ENCODE measurements around the gene MIS18A. TPM values are rescaled to one million over a fixed set of nuclear protein-coding genes. Genes with fewer than 3 reads are reported as not detected.

Gene MIS18A
- total and polyA plus RNA-seq, 8 donors = 2.0 to 4.2 (median 2.8) TPM

- Histone ChIP-seq H3K9me3 (no peaks in the 10 kb centered on the region), H3K36me3 (peaks cover 0 to 11% (median 0%) of the 10 kb centered on the region in 3 donors), H3K27me3 (no peaks in the 10 kb centered on the region), H3K4me1 (no peaks in the 10 kb centered on the region), H3K27ac (no peak overlapping the region), H3K4me3 (no peak overlapping the region)
- FAIRE-seq = no peak
- 92 to 93% methylated on average over 10 of the region's 10 CpGs for WGBS, 2 donors
- intact Hi-C loops (cut with DNase I) = no loop called here
- TF ChIP-seq, protein P1, sequence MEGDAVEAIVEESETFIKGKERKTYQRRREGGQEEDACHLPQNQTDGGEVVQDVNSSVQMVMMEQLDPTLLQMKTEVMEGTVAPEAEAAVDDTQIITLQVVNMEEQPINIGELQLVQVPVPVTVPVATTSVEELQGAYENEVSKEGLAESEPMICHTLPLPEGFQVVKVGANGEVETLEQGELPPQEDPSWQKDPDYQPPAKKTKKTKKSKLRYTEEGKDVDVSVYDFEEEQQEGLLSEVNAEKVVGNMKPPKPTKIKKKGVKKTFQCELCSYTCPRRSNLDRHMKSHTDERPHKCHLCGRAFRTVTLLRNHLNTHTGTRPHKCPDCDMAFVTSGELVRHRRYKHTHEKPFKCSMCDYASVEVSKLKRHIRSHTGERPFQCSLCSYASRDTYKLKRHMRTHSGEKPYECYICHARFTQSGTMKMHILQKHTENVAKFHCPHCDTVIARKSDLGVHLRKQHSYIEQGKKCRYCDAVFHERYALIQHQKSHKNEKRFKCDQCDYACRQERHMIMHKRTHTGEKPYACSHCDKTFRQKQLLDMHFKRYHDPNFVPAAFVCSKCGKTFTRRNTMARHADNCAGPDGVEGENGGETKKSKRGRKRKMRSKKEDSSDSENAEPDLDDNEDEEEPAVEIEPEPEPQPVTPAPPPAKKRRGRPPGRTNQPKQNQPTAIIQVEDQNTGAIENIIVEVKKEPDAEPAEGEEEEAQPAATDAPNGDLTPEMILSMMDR (IDR thresholded peaks at IDR 0.05) = no peak
- no peak for DNase-seq
- no peak for ATAC-seq
These were observed 29.8 kb upstream of the MIS18A start for GRCh38 chr21:32308696-32309095.

GRCh38 chr21:32307706-32308105 is 28.9 kb upstream of the MIS18A start:
- H3K27ac ChIP-seq = no peak overlapping the region
- DNase-seq (no peak), ATAC-seq (no peak), FAIRE-seq (no peak)
- intact Hi-C loops (cut with DNase I) = no loop called here
- H3K4me3 ChIP-seq = no peak overlapping the region
- WGBS, 2 donors = 97% methylated on average over 4 of the region's 4 CpGs
- no peaks in the 10 kb centered on the region for H3K9me3 ChIP-seq
- TF ChIP-seq, protein P1 (IDR thresholded peaks at IDR 0.05) = no peak
- H3K36me3 ChIP-seq = peaks cover 0 to 11% (median 0%) of the 10 kb centered on the region in 3 donors
- no peaks in the 10 kb centered on the region for H3K4me1 ChIP-seq
- no peaks in the 10 kb centered on the region for H3K27me3 ChIP-seq

DNA sequence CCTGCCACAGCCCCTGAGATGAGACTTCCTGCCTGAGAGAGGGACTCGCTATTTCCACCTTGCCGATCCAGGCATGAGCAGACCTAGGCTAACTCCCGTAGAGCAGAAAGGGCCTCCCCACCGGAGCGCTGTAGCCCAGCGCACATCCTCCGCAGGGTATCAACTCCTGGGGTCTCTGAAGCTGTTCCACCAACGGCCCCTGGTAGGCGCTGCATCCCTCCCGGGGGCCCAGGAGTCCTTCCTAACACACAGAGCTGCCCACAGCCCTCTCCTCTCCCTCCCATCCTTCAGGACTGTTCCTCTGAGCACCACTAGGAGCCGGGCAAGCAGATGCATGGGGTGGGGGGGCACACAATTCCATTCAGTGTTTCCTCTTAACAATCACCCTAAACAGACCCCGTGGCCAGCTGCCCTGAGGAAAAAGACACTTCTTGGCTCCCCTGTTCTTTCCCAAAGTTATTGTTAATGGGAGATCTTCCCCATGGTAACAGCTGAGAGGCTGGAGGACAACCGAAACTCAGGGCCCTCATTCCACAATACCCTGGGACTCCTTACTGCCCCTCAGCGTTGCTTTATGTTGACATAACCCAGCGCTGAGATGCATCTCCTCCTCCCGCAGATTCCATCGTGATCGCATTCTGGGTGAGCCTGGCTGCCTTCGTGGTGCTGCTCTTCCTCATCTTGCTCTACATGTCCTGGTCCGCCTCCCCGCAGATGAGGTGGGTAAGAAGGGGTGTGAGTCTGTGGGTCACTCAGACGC is 27.4 kb upstream of the MIS18A start:
- Histone ChIP-seq H3K4me3 (no peak overlapping the region), H3K36me3 (peaks cover 0 to 5% (median 0%) of the 10 kb centered on the region in 3 donors), H3K4me1 (no peaks in the 10 kb centered on the region), H3K27ac (no peak overlapping the region), H3K9me3 (no peaks in the 10 kb centered on the region), H3K27me3 (no peaks in the 10 kb centered on the region)
- intact Hi-C loops (cut with DNase I) = no loop called here
- 71 to 76% methylated on average over 22 of the region's 22 CpGs for WGBS, 2 donors
- TF ChIP-seq, protein P1 (IDR thresholded peaks at IDR 0.05) = no peak
- FAIRE-seq (no peak), ATAC-seq (no peak), DNase-seq (no peak)

GRCh38 chr21:32304998-32305397 is 26.1 kb upstream of the MIS18A start:
- H3K27me3 ChIP-seq = no peaks in the 10 kb centered on the region
- TF ChIP-seq, protein P1 (IDR thresholded peaks at IDR 0.05) = no peak
- no peak overlapping the region for H3K4me3 ChIP-seq
- peaks cover 0 to 5% (median 0%) of the 10 kb centered on the region in 3 donors for H3K36me3 ChIP-seq
- H3K4me1 ChIP-seq = no peaks in the 10 kb centered on the region
- ATAC-seq (no peak), FAIRE-seq (no peak), DNase-seq (no peak)
- intact Hi-C loops (cut with DNase I) = no loop called here
- H3K9me3 ChIP-seq = no peaks in the 10 kb centered on the region
- no peak overlapping the region for H3K27ac ChIP-seq
- 92 to 98% methylated on average over 7 of the region's 7 CpGs for WGBS, 2 donors

DNA sequence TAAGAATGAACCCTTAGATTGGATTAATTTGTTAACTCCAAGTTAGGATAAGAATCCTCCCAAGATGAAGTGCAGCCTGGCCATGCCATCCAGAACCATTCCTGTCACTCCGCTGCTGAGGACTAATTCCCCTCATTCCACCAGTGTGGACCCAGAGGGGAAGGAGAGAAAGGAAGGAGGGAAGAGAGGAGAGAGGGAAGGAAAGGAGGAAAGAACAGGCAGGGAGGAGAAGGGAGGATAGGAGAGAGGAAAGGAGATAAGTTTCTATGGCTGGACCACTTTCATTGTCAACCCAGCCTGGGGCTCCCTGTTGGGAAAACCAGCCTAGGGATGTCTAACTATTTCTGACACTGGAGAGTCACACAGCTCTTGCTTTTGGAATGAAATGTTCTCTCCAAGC is 24.5 kb upstream of the MIS18A start:
- TF ChIP-seq, protein P1 (IDR thresholded peaks at IDR 0.05) = no peak
- intact Hi-C loops (cut with DNase I) = no loop called here
- 100% methylated on average over 1 of the region's 1 CpG for WGBS, 2 donors
- ATAC-seq (no peak), FAIRE-seq (no peak), DNase-seq (no peak)
- Histone ChIP-seq H3K4me3 (no peak overlapping the region), H3K9me3 (no peaks in the 10 kb centered on the region), H3K27ac (no peak overlapping the region), H3K27me3 (no peaks in the 10 kb centered on the region), H3K36me3 (peaks cover 0 to 1% (median 0%) of the 10 kb centered on the region in 3 donors), H3K4me1 (no peaks in the 10 kb centered on the region)

Data from pancreas (tissue), 10 donors.